Measurements from ENCODE around the gene ZMYND8. TPM values are rescaled to one million over a fixed set of nuclear protein-coding genes. Genes with fewer than 3 reads are reported as not detected.
"Not testable (repeated sequence)": the region's sequence is repeated elsewhere in the genome, so short reads cannot be mapped to it uniquely, and the experiment has no call there.

ZMYND8 gene
- total RNA-seq, 1 experiment from 2014 or later, result 14.5 TPM

DNA sequence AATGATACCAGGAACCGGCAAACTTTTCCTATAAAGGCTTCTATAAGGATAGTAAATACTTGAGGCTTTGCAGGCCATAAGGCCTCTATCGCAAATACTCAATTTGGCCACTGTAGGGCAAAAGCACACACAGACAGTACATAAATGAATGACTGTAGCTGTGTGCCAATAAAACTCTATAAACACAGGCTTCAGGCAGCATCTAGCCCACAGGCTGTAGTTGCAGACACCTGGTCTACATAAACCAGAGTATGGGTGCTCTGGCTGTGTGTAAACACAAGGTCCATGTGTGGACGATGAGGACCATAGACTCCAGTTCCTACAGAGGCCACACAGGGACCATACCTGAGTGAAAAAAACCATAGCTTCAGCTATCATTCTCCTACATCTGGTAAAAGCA lies 52.2 kb downstream of the ZMYND8 start:
- DNase-seq (ENCODE audit: low read depth), result no peak
- in situ Hi-C loops (cut with HindIII; ENCODE audit: low pct_unique_long_range_greater_than_20kb, low sequenced_read_pairs), result no loop called here

DNA sequence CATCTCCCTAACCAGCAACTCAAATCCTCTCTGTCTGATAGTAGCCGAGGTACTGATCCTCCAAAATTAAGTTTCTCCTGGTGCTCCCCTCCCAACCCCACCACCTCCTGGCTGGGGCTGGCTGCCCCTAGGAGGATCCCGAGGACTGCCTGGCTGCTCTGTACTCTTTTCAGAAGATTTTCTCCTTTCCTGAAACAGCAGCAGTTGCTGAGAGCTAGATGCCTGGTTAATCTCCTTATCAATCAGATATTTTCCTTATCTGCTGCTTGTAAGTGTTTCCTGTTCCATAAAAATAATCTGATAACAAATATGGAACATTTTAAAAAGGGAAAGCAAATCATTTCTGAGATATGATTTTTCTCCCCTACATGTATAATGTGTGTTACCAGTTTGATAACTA lies 52.8 kb downstream of the ZMYND8 start:
- in situ Hi-C loops (cut with HindIII; ENCODE audit: low pct_unique_long_range_greater_than_20kb, low sequenced_read_pairs), result no loop called here
- no peak for DNase-seq (ENCODE audit: low read depth)

DNA sequence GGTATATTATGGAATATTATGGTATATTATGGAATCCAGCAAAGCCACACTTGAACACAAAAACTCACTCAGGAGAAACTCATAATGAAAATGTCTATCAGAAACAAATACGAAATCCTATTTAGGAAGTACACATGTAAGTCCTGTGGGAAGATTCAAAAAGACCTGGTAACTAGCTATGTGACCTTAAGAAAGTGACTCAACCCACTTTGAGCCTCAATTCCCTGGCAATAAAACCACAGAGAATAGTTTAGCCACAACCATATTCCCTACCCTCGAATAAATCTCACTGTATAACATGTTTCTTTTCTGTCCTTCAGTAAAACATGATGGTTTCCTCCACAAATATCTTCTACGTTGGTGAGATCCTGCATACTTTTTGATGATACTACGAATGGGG lies 56.4 kb downstream of the ZMYND8 start:
- no peak for DNase-seq (ENCODE audit: low read depth)
- in situ Hi-C loops (cut with HindIII; ENCODE audit: low pct_unique_long_range_greater_than_20kb, low sequenced_read_pairs), result no loop called here

DNA sequence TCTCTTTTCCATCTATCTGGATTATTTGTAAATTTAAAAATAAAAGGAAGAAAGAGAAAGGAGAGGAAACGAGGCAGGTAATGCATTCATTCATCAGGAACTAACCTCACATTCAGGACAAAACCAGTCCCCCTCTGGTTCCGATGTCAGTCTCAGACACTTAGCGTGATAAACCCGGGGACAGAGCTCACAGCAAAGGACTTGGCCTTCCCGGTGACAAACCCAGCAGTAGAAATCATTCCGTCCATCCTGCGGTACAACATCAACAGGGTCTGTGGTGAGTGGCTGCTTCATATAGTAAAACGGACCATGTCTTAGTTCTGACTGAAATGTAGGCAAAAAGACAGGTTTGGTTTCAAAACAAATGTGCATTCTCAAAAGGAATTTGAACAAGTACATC lies 57.9 kb downstream of the ZMYND8 start:
- in situ Hi-C loops (cut with HindIII; ENCODE audit: low pct_unique_long_range_greater_than_20kb, low sequenced_read_pairs), result no loop called here
- DNase-seq (ENCODE audit: low read depth), result no peak

DNA sequence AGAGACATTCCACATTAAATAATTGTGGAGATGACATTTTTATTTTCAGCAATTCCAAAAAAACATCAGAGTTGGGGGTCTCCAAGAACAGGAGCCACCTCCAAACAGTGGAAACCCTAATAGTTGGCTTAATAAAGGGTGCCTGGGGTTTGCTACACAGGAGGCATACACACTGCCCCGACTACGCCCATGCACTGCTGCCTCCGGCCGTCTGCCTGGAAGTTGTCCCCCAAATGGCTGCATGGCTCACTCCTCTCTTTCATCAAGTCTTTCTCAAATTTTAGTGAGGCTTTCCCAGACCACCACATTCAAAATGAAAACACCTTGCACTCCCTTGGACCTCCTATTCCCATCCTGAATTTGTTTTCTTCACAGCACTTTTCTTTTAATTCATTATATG lies 58.8 kb downstream of the ZMYND8 start:
- in situ Hi-C loops (cut with HindIII; ENCODE audit: low pct_unique_long_range_greater_than_20kb, low sequenced_read_pairs), result no loop called here
- DNase-seq (ENCODE audit: low read depth), result no peak

DNA sequence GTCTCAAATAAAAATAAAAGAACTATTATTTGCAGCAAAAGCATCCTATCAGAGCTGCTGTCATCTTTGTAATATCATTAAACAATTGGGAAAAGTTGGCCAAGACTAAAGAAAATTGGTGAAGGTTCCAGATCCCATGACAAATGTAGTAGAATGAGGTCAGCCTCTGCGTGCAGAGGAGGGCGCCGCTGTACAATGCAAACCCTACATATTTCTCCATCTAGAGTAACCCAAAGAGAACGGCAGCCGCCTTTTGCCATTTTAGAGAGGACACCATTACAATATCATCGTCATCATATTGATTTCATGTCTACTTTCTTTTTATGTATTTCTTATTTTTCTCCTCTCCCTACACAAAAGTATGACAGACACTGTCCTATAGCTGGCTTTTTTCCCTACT lies 59.5 kb downstream of the ZMYND8 start:
- DNase-seq (ENCODE audit: low read depth), result no peak
- in situ Hi-C loops (cut with HindIII; ENCODE audit: low pct_unique_long_range_greater_than_20kb, low sequenced_read_pairs), result no loop called here

DNA sequence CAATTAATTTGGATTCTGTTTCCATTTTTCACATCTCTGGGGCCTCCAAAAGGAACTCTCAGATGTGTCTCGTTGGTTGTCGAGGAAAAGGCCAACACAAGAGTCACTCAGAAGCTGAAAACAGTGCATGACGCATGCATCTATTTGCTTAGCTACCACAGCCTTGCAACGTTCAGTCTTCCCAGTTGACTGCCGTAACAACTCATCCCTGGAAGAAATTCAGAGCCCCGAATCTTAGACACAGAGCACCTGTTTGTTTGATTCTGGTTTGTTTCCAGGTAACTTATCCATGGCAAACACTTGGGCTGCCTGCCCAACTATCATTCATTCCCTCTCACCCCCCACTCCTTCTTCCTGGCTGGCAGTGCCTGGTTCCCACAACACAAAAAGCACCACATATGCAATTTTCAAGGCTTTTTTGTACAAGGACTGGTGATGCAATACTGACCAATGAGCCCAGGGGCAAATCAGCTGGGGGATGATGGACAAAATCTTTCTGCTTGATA lies 60.5 kb downstream of the ZMYND8 start:
- in situ Hi-C loops (cut with HindIII; ENCODE audit: low pct_unique_long_range_greater_than_20kb, low sequenced_read_pairs), result no loop called here
- peak; percentile 36 for DNase-seq (ENCODE audit: low read depth)

DNA sequence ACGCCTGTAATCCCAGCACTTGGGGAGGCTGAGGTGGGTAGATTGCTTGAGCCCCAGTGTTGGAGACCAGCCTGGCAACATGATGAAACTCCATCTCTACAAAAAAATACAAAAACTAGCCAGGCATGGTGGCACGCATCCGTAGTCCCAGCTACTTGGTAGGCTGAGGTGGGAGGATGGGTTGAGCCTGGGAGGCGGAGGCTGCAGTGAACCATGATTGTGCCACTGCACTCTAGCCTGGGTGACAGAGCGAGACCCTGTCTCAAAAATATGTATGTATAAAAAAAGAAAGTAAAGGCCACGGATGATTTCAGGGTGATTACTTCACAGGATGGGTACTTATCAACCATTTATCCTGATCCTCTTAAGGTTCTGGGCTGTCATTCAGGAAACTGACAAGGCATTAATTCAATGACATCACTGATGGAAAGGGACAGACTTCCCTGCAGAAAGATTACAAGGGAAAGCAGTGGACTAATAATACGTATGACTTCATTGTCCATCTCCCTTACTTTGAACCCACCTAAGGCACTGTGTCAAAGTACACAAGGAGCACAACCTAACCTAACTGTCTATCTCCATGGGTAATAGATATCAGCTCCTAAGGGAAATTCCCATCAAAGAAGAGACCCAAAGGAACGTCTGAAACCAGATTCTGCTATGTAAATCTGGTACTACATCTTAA lies 61.2 kb downstream of the ZMYND8 start:
- peak; percentile 67 for DNase-seq (ENCODE audit: low read depth)
- in situ Hi-C loops (cut with HindIII; ENCODE audit: low pct_unique_long_range_greater_than_20kb, low sequenced_read_pairs), result no loop called here

DNA sequence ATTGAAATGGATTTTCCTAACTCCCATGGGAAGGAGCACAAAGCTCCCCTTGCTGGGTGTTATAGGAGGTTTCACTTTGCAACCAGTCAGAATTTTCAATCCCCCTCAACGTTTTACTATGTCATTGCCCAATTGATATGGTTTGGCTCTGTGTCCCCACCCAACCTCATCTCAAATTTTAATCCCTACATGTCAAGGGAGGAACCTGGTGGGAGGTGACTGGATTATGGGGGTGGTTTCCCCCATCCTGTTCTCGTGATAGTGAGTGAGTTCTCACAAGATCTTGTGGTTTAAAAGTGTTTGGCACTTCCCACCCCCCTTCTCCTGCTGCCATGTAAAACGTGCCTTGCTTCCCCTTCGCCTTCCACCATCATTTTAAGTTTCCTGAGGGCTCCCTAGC lies 62.9 kb downstream of the ZMYND8 start:
- in situ Hi-C loops (cut with HindIII; ENCODE audit: low pct_unique_long_range_greater_than_20kb, low sequenced_read_pairs), result no loop called here
- DNase-seq (ENCODE audit: low read depth), result no peak

DNA sequence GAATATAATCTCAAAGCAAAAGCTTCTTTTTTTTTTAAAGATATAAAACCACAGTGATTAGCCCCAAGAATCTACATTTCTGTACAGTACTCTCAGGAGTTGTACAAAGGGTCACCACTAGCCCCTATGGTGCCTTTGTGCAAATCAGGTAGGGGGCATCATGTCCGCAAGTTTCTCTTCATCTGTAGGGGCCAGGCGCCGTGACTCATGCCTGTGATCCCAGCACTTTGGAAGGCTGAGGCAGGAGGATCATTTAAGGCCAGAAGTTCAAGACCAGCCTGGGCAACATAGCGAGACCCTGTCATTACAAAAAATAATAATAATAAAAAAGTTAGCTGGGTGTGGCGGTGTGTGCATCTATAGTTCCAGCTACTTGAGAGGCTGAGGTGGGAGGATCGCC lies 63.9 kb downstream of the ZMYND8 start:
- in situ Hi-C loops (cut with HindIII; ENCODE audit: low pct_unique_long_range_greater_than_20kb, low sequenced_read_pairs), result no loop called here
- no peak for DNase-seq (ENCODE audit: low read depth)

DNA sequence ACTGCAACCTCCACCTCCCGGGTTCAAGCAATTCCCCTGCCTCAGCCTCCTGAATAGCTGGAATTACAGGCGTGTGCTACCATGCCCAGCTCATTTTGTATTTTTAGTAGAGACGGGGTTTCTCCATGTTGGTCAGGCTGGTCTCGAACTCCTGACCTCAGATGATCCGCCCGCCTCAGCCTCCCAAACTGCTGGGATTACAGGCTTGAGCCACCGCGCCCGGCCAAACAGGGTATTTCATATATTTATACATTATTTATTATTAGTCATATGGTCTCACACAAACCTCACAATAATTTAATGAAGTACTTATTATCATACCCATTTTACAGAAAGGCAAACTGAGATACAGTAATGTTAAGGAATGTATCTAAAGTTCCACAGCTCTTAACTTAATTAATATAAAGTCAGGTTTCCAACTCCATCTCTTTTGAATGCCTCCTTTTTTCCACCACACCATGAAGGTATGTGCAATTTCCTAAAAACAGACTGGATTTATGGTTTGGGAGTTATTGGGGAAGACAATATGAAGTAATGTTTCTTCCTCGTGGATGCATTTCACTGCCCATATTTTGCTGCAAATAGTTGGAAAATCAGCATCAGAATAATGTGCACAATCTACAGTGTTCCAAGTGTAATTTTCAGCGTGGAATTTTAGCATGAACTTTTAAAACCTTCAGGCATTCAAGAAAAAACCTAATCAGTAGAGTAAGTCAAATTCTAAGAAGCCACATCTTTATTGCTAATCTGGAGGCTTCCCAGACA lies 65.7 kb downstream of the ZMYND8 start:
- no peak for DNase-seq (ENCODE audit: low read depth)
- in situ Hi-C loops (cut with HindIII; ENCODE audit: low pct_unique_long_range_greater_than_20kb, low sequenced_read_pairs), result no loop called here

DNA sequence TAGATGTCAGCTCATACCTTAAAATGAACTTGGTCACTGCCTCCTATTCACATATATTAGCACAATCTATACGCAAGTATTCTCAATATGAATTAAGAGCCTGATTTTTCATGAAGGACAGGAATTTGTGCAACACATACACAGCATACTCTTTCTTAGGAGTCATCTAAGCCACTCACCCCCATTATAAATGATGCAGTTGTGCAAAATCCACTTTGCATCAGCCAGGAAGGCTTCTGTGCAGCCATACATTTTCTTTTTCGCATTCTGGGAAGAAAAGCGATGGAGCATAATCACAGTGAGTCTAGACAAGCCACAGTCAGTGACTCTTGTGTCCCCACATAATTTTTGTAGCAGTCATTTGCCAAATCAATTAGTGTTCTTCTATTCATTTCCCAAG lies 66.5 kb downstream of the ZMYND8 start:
- DNase-seq (ENCODE audit: low read depth), result no peak
- in situ Hi-C loops (cut with HindIII; ENCODE audit: low pct_unique_long_range_greater_than_20kb, low sequenced_read_pairs), result no loop called here

DNA sequence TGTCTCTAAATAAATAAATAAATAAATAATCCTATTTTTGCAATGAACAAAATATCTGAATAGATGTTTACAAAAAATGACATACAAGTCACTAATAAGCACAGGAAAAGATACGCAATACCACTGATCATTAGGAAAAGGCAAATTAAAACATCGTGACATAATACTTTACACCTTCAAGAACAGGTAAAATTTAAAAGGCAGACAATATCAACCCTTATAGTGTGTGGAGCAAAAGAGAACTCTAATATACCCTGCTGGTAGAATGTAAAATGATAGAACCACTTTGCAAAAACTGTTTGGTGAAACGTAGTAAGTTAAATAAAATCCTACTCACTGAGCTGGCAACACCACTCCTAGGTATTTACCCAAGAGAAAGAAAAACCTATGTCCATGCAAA lies 67.4 kb downstream of the ZMYND8 start:
- in situ Hi-C loops (cut with HindIII; ENCODE audit: low pct_unique_long_range_greater_than_20kb, low sequenced_read_pairs), result no loop called here
- no peak for DNase-seq (ENCODE audit: low read depth)

DNA sequence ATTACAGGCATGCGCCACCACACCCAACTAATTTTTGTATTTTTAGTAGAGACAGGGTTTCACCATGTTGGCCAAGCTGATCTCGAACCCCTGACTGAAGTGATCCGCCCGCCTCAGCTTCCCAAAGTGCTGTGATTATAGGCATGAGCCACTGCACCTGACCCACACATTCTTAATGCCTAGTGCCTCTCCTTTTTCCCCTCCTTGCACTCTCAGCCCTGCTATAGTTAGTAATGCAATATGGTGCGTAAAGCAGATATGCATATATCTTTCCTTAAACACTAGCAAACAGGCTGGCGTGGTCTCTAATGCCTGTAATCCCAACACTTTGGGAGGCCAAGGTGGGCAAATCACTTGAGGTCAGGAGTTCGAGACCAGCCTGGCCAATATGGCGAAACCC lies 68.0 kb downstream of the ZMYND8 start:
- in situ Hi-C loops (cut with HindIII; ENCODE audit: low pct_unique_long_range_greater_than_20kb, low sequenced_read_pairs); DNase-seq (ENCODE audit: low read depth): not testable (repeated sequence)

DNA sequence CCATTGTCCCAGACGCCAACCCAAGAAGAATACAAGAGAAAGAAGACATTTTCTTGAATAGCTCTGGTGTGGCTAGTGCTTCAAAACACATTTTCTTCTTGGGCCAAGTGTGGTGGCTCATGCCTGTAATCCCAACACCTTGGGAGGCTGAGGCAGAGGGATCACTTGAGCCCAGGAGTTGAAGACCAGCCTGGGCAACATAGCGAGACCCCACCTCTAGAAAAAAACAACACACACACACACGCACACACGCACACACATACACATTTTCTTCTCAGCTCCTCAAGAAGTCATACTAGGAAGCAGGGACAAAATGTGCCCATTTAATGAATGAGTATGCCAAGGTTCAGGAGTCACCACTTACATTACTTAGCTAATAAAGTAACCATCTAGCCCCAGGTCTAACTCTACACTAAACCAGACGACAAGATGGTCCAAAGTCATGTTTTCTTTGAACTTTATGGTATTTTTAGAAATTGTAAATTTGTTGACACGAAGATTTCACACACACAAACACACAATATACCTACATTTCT lies 68.8 kb downstream of the ZMYND8 start:
- in situ Hi-C loops (cut with HindIII; ENCODE audit: low pct_unique_long_range_greater_than_20kb, low sequenced_read_pairs), result no loop called here
- DNase-seq (ENCODE audit: low read depth), result no peak

DNA sequence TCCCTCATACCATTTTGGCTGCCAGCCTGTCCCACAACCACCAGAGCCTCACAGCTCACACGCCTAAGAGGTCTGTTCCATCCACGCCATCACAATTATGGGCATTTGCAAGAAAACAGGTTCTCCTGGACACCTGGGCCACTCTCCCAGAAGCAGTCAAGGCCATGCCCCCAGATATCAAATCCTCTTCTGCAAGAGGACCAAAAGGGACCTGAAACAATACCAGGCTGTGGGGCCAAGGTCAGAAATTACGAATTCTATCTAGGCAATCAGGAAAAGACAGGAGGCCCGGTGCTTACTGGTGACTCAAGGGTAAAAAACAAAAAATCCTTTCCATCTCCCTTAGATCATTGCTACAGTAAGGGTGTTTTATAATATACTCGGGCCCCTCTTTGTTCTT lies 69.8 kb downstream of the ZMYND8 start:
- no peak for DNase-seq (ENCODE audit: low read depth)
- in situ Hi-C loops (cut with HindIII; ENCODE audit: low pct_unique_long_range_greater_than_20kb, low sequenced_read_pairs), result no loop called here

DNA sequence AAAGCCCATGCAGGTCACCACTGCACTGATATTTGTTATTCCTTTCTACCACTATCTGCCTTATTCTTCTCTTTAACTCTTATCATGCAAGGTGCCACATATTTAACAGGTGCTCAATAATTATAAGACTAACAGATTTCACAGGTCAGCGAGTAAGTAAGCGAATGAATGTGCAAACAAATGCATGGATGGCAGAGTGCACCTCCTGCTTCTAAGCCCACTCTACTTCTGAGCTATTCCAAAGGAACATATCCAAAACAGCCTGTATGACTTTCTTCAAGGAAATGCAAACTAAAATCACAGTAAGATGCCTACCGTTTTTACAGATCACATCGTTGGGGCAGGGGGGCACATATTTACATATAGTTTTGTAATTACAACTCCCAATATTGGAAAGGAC lies 71.3 kb downstream of the ZMYND8 start:
- in situ Hi-C loops (cut with HindIII; ENCODE audit: low pct_unique_long_range_greater_than_20kb, low sequenced_read_pairs), result no loop called here
- no peak for DNase-seq (ENCODE audit: low read depth)

DNA sequence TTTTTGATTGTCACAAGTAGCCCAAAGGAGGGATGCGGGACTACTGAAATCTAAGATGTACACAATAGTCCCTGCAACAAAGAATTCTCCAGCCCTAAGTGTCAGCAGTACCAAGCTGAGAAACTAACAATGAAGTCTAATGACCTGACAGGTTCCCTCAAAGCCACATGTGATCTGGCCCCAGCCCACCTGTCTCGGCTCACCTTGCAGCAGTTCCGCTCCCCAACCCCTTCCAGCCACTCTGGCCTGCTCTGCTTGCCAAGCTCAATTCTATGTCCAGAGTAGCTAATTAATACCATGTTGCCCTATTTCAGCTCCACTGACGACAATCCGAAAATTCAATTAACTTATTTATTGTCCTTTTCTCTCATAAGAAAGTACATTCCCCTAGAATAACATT lies 72.1 kb downstream of the ZMYND8 start:
- in situ Hi-C loops (cut with HindIII; ENCODE audit: low pct_unique_long_range_greater_than_20kb, low sequenced_read_pairs), result no loop called here
- DNase-seq (ENCODE audit: low read depth), result no peak

DNA sequence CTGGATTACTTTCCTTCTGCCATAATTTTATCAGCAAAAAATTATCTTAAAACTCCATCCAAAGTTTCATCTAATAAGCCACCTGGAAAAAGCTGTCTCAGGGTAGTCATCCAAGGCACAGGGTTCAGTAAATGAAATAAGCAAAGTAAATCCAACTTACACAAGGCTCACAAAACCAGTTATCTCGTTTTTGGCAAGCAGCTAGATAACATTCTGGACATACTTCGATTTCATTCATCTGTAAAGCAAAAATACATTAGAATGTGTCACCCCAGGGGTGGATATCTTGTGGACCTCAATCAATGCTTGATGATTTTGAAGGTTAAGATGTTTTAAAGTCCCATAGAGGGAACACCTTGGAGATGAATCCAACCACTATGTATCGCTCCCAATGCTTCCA lies 73.1 kb downstream of the ZMYND8 start:
- DNase-seq (ENCODE audit: low read depth), result no peak
- in situ Hi-C loops (cut with HindIII; ENCODE audit: low pct_unique_long_range_greater_than_20kb, low sequenced_read_pairs), result no loop called here

DNA sequence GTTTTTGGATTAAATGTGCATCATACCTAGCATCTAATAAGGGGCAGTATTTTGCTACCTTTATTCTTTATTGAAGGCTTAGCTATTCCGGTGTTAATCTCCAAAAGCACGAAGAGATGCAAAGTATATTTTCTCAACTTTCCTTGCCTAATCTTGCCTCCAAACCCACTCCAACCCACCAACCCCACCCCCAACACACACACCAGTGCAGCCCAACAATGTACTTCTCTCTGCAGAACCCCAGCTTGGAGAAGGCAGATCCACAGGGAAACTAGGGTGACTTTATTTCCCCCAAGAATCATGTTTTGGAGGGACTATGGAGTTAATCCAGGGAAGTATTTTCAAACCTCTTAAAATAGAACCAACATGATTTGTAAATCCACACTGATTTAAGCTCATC lies 73.6 kb downstream of the ZMYND8 start:
- in situ Hi-C loops (cut with HindIII; ENCODE audit: low pct_unique_long_range_greater_than_20kb, low sequenced_read_pairs), result no loop called here
- no peak for DNase-seq (ENCODE audit: low read depth)

Measured in Caki2 (cell line).